Measurements from ENCODE around the gene RASA1.

- TF ChIP-seq POLR2AphosphoS5 (IDR thresholded peaks at IDR 0.05) = no peak
- no peak for TF ChIP-seq CTCF (IDR thresholded peaks at IDR 0.05)
- no peak for TF ChIP-seq POLR2A (IDR thresholded peaks at IDR 0.05)
- no peak for TF ChIP-seq EP300 (IDR thresholded peaks at IDR 0.05)
Measured at GRCh38 chr5:87347272-87347671, 79.6 kb downstream of the RASA1 start.
